Esophagus muscularis mucosa (tissue), 4 donors: ENCODE measurements around the gene TYSND1. TPM values are rescaled to one million over a fixed set of nuclear protein-coding genes. Genes with fewer than 3 reads are reported as not detected.
"Not testable (repeated sequence)": the region's sequence is repeated elsewhere in the genome, so short reads cannot be mapped to it uniquely, and the experiment has no call there.

Experiments
- DNase-seq: peaks from one replicate; pipeline ENCODE4 v3.0.0-alpha.2; 2017; ENCODE audit errors: extremely low spot score
- H3K27ac ChIP-seq, 4 donors: fragments of 200-600 bp; sonication (generic); replicated peaks in 1 of 4; 1 replicate in 3 of 4; 2 replicates in 1 of 4; pipeline ENCODE4 v1.5.1; 2016 to 2019; ENCODE audit warnings: mild to moderate bottlenecking in 1 of 4
- H3K27me3 ChIP-seq, 4 donors: fragments of 200-600 bp; sonication (generic); one replicate each; pipeline versions ENCODE4 v1.5.1 to v1.6.0; 2016 to 2019
- H3K36me3 ChIP-seq, 4 donors: fragments of 200-600 bp; sonication (generic); one replicate each; pipeline ENCODE4 v1.5.1; 2016 to 2019
- H3K4me1 ChIP-seq, 4 donors: fragments of 200-600 bp; sonication (generic); one replicate each; pipeline ENCODE4 v1.5.1; 2016 to 2019
- H3K4me3 ChIP-seq, 4 donors: fragments of 200-600 bp; sonication (generic); 1 replicate in 2 of 4; 2 replicates in 2 of 4; pipeline ENCODE4 v1.5.1; 2016 to 2019; ENCODE audit warnings: mild to moderate bottlenecking in 4 of 4, moderate library complexity in 1 of 4
- H3K9me3 ChIP-seq, 4 donors: fragments of 200-600 bp; sonication (generic); 1 replicate in 3 of 4; 2 replicates in 1 of 4; pipeline ENCODE4 v1.5.1; 2016 to 2019
- EP300 ChIP-seq: sonication (generic); formaldehyde crosslinking; IDR thresholded peaks from one replicate; pipeline ENCODE4 v1.6.1; 2017; ENCODE audit warnings: antibody characterized with exemption
- POLR2A ChIP-seq: fragments of 450-650 bp; IDR thresholded peaks from one replicate; pipeline ENCODE4 v1.6.1; 2017; ENCODE audit warnings: antibody characterized with exemption, moderate library complexity, mild to moderate bottlenecking, low read depth
- POLR2AphosphoS5 ChIP-seq, 2 donors: sonication (generic); formaldehyde crosslinking; IDR thresholded peaks; one replicate each; pipeline ENCODE4 v1.6.1; 2017; ENCODE audit warnings: antibody characterized with exemption in 2 of 2
- WGBS: methylation state at CpG from one replicate; pipeline ENCODE4 v1.1.5; 2018; 5-methylcytosine and 5-hydroxymethylcytosine counted together
- intact Hi-C: fragments of 100-400 bp; cut with DNase I; formaldehyde crosslinking; loops from one replicate; pipeline ENCODE4 v1.15.1; 2023
- total RNA-seq, 4 donors: library from RNA; depleted of rRNA; stranded (reverse); fragments of >200 nt; gene quantifications; one replicate each; pipeline versions ENCODE4 v1.1.0 to v1.2.1, GENCODE V29; 2016
- TF ChIP-seq, protein P1 (sequence below), 3 experiments: fragments of 200-600 bp in 2 of 3; fragments of 450-650 bp in 1 of 3; sonication (generic) in 2 of 3; IDR thresholded peaks; one replicate each; pipeline ENCODE4 v1.5.1; 2017 to 2019; ENCODE audit warnings: antibody characterized with exemption in 3 of 3, mild to moderate bottlenecking in 2 of 3, moderate library complexity in 1 of 3

The TYSND1 gene
- total RNA-seq, 4 donors from 2014 or later = 6.0 to 12.2 (median 9.3) TPM

DNA sequence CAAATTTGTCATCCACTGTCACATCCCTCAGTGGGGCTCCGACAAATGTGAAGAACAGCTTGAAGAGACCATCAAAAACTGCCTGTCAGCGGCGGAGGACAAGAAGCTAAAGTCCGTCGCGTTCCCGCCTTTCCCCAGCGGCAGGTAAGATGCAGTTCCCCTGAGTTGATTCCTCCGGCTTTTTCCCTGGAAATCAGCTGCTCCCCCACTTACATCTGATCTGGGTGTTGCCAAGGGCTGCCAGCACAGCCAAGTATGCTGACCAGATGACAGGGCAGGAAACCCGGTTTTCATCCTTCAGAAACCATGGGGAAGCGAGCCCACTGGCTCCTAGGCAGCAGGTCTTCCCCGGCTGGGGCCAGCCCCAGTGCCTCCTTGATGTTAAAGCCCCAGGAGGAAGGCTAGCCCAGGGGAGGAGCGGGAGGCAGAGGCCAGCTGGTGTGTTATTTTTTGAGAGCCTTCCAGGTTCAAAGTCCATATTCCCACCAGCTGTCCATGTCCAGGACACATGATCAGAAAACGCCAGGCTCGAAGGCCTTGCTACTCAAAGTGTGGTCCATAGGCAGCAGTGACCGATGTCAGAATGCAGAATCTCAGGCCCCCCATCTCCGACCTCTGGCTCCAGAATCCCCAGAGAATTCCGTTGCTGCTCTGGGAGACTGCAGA is 37.3 kb downstream of the TYSND1 start:
- H3K36me3 ChIP-seq = peaks cover 24 to 75% (median 56%) of the 10 kb centered on the region in 4 donors
- H3K4me3 ChIP-seq = no peak overlapping the region
- intact Hi-C loops = no loop called here
- no peaks in the 10 kb centered on the region for H3K9me3 ChIP-seq
- no peaks in the 10 kb centered on the region for H3K27me3 ChIP-seq
- H3K4me1 ChIP-seq = no peaks in the 10 kb centered on the region
- no peak for DNase-seq
- H3K27ac ChIP-seq = no peak overlapping the region
- TF ChIP-seq POLR2A = no peak
- no peak for TF ChIP-seq EP300
- TF ChIP-seq, protein P1, sequence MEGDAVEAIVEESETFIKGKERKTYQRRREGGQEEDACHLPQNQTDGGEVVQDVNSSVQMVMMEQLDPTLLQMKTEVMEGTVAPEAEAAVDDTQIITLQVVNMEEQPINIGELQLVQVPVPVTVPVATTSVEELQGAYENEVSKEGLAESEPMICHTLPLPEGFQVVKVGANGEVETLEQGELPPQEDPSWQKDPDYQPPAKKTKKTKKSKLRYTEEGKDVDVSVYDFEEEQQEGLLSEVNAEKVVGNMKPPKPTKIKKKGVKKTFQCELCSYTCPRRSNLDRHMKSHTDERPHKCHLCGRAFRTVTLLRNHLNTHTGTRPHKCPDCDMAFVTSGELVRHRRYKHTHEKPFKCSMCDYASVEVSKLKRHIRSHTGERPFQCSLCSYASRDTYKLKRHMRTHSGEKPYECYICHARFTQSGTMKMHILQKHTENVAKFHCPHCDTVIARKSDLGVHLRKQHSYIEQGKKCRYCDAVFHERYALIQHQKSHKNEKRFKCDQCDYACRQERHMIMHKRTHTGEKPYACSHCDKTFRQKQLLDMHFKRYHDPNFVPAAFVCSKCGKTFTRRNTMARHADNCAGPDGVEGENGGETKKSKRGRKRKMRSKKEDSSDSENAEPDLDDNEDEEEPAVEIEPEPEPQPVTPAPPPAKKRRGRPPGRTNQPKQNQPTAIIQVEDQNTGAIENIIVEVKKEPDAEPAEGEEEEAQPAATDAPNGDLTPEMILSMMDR (IDR thresholded peaks at IDR 0.05) = no peak
- TF ChIP-seq POLR2AphosphoS5 (IDR thresholded peaks at IDR 0.05) = no peak
- 90% methylated on average over 15 of the region's 18 CpGs for WGBS

DNA sequence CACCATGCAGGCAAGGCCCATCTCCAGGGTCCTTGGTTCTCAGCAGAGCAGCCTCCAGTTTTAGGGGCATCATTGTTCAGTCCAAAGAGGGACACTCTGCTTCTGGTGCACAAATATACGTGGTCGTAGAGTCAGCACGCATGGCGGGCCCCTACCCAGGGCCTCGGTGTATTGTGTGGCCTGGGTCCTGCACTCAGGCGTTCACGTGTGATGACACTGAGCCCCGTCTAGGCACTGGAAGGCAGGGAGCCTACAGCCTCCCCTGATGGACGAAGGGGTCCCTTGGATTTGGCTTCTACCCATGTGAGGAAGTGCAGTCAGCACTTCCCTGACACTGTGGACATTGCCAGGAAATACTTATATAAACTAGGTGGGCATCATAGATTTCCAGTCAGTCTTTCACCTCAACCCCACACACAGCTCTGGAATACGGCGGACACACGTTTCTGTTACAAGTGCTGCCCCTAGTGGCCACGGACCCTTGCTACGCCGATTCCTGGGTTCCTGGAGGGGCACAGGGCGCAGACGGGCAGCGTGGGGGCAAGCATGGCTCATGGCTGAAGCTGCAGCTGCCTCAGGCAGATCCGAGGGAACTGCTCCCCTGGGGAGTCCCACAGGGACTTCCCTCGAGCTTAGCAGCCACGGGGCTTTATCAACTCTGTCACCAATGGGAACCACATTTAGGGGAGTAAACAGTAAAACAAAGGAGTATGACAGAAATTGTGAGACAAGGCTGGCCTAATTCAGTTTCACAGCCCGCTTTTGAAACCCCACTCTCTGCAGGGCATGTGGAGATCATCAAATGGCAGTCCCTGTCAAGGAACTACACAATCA is 39.3 kb downstream of the TYSND1 start:
- 73% methylated on average over 16 of the region's 22 CpGs for WGBS
- Histone ChIP-seq H3K27ac (no peak overlapping the region), H3K36me3 (peaks cover 10 to 70% (median 35%) of the 10 kb centered on the region in 4 donors), H3K27me3 (no peaks in the 10 kb centered on the region), H3K4me3 (no peak overlapping the region), H3K4me1 (no peaks in the 10 kb centered on the region), H3K9me3 (no peaks in the 10 kb centered on the region)
- intact Hi-C loops = no loop called here
- DNase-seq = no peak
- TF ChIP-seq, protein P1 (IDR thresholded peaks at IDR 0.05) = peak in 1 of 3 experiments; percentile 49
- TF ChIP-seq POLR2A = no peak
- TF ChIP-seq POLR2AphosphoS5 (IDR thresholded peaks at IDR 0.05) = no peak
- TF ChIP-seq EP300 = no peak

DNA sequence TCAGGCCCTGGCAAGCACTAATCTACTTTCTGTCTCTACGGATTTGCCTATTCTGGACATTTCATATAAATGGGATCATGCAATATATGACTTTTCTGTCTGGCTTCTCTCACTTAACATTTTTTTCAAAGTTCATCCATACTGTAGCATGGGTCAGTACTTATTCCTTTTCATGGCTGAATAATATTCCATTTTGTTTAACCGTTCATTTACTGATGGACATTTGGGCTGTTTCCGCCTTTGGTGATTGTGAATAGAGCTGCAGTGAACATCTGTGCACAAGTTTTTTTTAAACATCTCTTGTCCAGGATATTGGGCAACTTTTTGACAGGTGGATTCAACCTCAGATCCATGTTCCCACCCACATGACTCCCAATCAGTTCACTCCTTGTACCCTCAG is 44.8 kb downstream of the TYSND1 start:
- H3K4me1 ChIP-seq = no peaks in the 10 kb centered on the region
- peaks cover 0 to 81% (median 38%) of the 10 kb centered on the region in 4 donors for H3K36me3 ChIP-seq
- no peak overlapping the region for H3K4me3 ChIP-seq
- TF ChIP-seq EP300 (no peak), POLR2A (no peak), POLR2AphosphoS5 (IDR thresholded peaks at IDR 0.05) (no peak)
- TF ChIP-seq, protein P1 (IDR thresholded peaks at IDR 0.05) = no peak
- intact Hi-C loops = no loop called here
- DNase-seq = no peak
- H3K9me3 ChIP-seq = no peaks in the 10 kb centered on the region
- no peaks in the 10 kb centered on the region for H3K27me3 ChIP-seq
- no peak overlapping the region for H3K27ac ChIP-seq
- WGBS = 75% methylated on average over 3 of the region's 3 CpGs

DNA sequence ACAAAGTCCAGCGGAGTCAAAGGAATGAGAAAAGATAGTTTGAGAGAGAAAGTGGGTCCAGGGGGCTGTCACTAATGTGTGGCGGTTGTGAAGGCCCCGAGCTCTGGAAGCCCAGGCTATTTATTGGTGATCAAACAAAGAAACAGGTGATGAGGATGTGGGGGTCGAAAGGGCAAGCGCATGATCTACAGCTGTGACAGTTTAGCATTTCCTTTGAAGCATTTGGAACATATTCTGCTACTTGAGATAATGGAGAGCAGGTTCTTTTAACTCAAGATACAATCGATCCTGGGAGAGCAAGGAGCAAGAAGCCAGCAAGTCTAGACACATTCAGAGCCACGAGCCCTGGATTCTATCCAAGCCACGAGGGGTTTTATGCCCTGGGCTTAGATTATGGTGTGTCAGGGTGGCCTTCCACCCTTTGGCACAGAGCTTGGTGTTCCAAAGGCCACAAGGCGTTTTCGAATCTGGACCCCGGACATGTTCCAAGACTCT is 45.4 kb downstream of the TYSND1 start:
- WGBS = 88% methylated on average over 11 of the region's 11 CpGs
- H3K27ac ChIP-seq, H3K27me3 ChIP-seq, H3K4me3 ChIP-seq, H3K9me3 ChIP-seq, DNase-seq, intact Hi-C loops, H3K4me1 ChIP-seq: not testable (repeated sequence)
- H3K36me3 ChIP-seq = peaks cover 0 to 85% (median 40%) of the 10 kb centered on the region in 4 donors

DNA sequence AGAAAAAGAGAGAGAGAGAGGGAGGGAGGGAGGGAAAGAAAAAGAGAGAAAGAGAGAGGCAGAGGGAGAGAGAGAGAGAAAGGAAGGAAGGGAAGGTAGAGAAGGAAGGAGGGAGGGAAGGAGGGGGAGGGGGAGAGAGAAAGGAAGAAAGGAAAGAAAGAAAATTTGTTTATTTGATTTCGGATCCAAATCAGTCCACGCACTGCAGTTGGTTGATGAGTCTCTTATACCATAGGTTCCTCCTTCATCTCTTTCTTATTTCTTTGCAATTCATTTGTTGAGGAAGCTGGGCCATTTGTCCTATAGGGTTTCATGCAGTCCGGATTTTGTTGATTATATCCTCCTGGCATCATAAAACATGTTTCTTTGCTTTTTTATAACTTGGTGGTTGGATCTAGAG is 48.2 kb downstream of the TYSND1 start:
- H3K4me3 ChIP-seq = no peak overlapping the region
- H3K9me3 ChIP-seq = no peaks in the 10 kb centered on the region
- DNase-seq = no peak
- H3K27me3 ChIP-seq = no peaks in the 10 kb centered on the region
- 93% methylated on average over 3 of the region's 3 CpGs for WGBS
- TF ChIP-seq, protein P1 (IDR thresholded peaks at IDR 0.05) = no peak
- no peak for TF ChIP-seq EP300
- no peak for TF ChIP-seq POLR2A
- no peak for TF ChIP-seq POLR2AphosphoS5 (IDR thresholded peaks at IDR 0.05)
- H3K36me3 ChIP-seq = peaks cover 3 to 88% (median 58%) of the 10 kb centered on the region in 4 donors
- H3K27ac ChIP-seq = no peak overlapping the region
- H3K4me1 ChIP-seq = no peaks in the 10 kb centered on the region
- intact Hi-C loops = no loop called here
